ENCODE data around the gene PYY. TPM values are rescaled to one million over a fixed set of nuclear protein-coding genes. Genes with fewer than 3 reads are reported as not detected.

PYY gene
- polyA plus RNA-seq, 3 donors, result not detected

DNA sequence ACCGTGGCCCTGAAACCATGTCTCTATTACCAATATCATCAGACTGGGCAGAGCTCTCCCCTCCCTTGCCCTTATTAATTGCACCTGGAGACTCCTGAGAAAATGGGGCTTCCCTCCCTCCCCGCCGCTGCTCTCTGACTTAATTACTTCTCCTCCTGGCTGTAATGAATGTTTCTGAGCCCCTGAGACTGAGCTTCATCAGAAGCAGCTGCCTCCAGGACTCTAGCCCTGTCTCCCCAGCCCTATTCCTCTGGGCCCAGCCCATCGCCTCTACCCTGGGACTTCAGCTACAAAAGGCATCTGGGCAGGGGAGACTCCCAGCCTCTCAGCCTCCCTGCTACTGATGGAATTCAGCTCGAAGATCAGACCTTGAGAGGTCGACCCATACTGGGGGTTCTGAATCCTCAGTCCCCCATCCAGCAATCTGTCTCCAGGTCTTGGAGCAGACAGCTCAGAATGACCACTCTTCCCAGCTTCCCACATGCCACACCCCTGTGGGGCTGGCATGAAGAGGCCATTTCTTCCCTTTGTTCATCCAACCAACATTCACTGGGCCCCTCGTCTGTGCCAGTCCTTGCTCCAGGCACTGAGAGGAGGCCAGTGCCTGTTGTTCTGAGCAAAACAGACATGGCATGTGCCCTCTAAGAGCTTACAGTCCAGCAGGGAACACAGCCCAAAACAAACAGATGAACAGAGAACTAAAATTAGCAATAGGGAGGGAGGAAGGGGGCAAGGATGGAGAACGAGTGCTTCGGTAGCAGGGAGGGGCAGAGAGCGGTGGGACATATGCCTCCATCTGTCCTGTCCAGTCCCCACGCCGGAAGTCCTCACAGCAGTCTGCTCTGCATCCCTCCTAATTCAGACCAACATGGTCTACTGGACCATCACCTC, 33.6 kb upstream of the PYY start:
- H3K4me3 Mint-ChIP-seq, result no peak overlapping the region

DNA sequence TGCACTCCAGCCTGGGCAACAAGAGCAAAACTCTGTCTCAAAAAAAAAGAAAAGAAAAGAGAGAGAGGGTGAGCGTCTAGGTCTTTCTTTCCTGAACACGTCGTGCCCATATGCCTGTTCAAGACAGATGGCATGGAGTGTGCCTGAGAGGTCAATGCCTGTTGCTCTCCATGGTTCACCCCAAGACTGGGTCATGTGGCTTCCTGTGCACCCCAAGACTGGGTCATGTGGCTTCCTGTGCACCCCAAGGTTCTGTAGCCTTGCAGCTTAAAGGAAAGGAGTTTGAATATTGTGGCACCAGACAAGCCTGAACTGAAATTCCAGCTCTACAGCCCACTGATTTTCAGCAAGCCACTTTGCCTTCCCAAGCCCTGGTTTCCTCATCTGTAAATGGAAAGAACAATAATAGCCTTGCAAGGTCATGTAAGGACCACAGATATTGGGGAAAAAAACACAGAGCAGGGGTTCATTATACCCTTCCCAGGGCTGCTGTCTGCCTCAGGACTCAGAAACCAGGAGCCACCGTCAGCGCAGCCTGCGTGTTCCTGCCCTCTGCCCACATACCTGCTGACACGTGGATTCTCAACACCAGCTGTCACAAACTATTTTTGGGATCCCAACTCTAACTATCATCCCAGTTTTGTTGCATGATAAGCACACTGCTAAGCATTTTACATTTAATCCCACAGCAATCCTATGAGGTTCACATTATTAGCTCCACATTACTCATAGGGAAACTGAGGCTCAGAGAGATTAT, 32.7 kb upstream of the PYY start:
- H3K27me3 Mint-ChIP-seq (ENCODE audit: low read depth in 3 of 3), result peaks cover 47 to 74% (median 61%) of the 10 kb centered on the region in 3 donors
- DNase-seq, result no peak
- 87% methylated on average over 7 of the region's 7 CpGs for WGBS (ENCODE audit: insufficient coverage)

More for the DNA sequence above, 33.6 kb upstream of the PYY start:
- peak overlapping the region in 1 of 7 donors; percentile 58 for H3K27ac Mint-ChIP-seq
- H3K4me1 Mint-ChIP-seq, result peaks cover 6% of the 10 kb centered on the region
- H2AFZ ChIP-seq (ENCODE audit: insufficient read depth, low read depth, low read length, poor library complexity, severe bottlenecking), result no peak overlapping the region
- TF ChIP-seq, protein P1, sequence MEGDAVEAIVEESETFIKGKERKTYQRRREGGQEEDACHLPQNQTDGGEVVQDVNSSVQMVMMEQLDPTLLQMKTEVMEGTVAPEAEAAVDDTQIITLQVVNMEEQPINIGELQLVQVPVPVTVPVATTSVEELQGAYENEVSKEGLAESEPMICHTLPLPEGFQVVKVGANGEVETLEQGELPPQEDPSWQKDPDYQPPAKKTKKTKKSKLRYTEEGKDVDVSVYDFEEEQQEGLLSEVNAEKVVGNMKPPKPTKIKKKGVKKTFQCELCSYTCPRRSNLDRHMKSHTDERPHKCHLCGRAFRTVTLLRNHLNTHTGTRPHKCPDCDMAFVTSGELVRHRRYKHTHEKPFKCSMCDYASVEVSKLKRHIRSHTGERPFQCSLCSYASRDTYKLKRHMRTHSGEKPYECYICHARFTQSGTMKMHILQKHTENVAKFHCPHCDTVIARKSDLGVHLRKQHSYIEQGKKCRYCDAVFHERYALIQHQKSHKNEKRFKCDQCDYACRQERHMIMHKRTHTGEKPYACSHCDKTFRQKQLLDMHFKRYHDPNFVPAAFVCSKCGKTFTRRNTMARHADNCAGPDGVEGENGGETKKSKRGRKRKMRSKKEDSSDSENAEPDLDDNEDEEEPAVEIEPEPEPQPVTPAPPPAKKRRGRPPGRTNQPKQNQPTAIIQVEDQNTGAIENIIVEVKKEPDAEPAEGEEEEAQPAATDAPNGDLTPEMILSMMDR (IDR thresholded peaks at IDR 0.05), result no peak
- DNase-seq, result no peak
- intact Hi-C loops (cut with micrococcal nuclease), result no loop called here
- no peak overlapping the region for H3K27ac ChIP-seq (ENCODE audit: low read depth in 1 of 2, low read length in 2 of 2)
- H3K4me2 ChIP-seq (replicated peaks; ENCODE audit: extremely low read depth, low read length, poor library complexity, severe bottlenecking), result no peak overlapping the region
- WGBS (ENCODE audit: insufficient coverage), result 83% methylated on average over 8 of the region's 12 CpGs
- no peaks in the 10 kb centered on the region for H4K20me1 ChIP-seq (ENCODE audit: insufficient read depth, low read length)
- peaks cover 0 to 5% (median 0%) of the 10 kb centered on the region in 7 donors for H3K9me3 Mint-ChIP-seq
- peaks cover 26 to 49% of the 10 kb centered on the region in 2 donors for H3K27me3 ChIP-seq (ENCODE audit: control insufficient read depth in 2 of 2, insufficient read depth in 2 of 2, low read length in 2 of 2)
- no peaks in the 10 kb centered on the region for H3K36me3 Mint-ChIP-seq
- H3K4me1 ChIP-seq (ENCODE audit: control insufficient read depth in 1 of 2, insufficient read depth in 2 of 2, low read length in 2 of 2), result peaks cover 4 to 9% of the 10 kb centered on the region in 2 donors
- H3K4me3 ChIP-seq (replicated peaks in 1 of 3; ENCODE audit: low read depth in 2 of 3, low read length in 3 of 3), result no peak overlapping the region
- no peaks in the 10 kb centered on the region for H3K36me3 ChIP-seq (replicated peaks in 1 of 2; ENCODE audit: control insufficient read depth in 1 of 2, insufficient read depth in 2 of 2, low read length in 2 of 2)
- peaks cover 41 to 71% (median 55%) of the 10 kb centered on the region in 3 donors for H3K27me3 Mint-ChIP-seq (ENCODE audit: low read depth in 3 of 3)
- no peak overlapping the region for H3K9ac ChIP-seq (ENCODE audit: insufficient read depth, low read length, poor library complexity, severe bottlenecking)
- H3K9me3 ChIP-seq (replicated peaks in 1 of 2; ENCODE audit: control insufficient read depth in 1 of 2, insufficient read depth in 1 of 2, low read length in 2 of 2), result peaks cover 0 to 5% of the 10 kb centered on the region in 2 donors
- H3K79me2 ChIP-seq (ENCODE audit: insufficient read depth, low read length), result no peaks in the 10 kb centered on the region

More for the DNA sequence above, 32.7 kb upstream of the PYY start:
- Histone ChIP-seq H3K27ac (ENCODE audit: low read depth in 1 of 2, low read length in 2 of 2) (no peak overlapping the region), H3K27me3 (ENCODE audit: control insufficient read depth in 2 of 2, insufficient read depth in 2 of 2, low read length in 2 of 2) (peaks cover 31 to 58% of the 10 kb centered on the region in 2 donors), H3K36me3 (replicated peaks in 1 of 2; ENCODE audit: control insufficient read depth in 1 of 2, insufficient read depth in 2 of 2, low read length in 2 of 2) (no peaks in the 10 kb centered on the region), H3K4me2 (replicated peaks; ENCODE audit: extremely low read depth, low read length, poor library complexity, severe bottlenecking) (no peak overlapping the region), H3K4me1 (ENCODE audit: control insufficient read depth in 1 of 2, insufficient read depth in 2 of 2, low read length in 2 of 2) (peaks cover 4 to 9% of the 10 kb centered on the region in 2 donors), H4K20me1 (ENCODE audit: insufficient read depth, low read length) (no peaks in the 10 kb centered on the region), H3K9me3 (replicated peaks in 1 of 2; ENCODE audit: control insufficient read depth in 1 of 2, insufficient read depth in 1 of 2, low read length in 2 of 2) (peaks cover 0 to 5% of the 10 kb centered on the region in 2 donors), H3K4me3 (replicated peaks in 1 of 3; ENCODE audit: low read depth in 2 of 3, low read length in 3 of 3) (no peak overlapping the region), H3K9ac (ENCODE audit: insufficient read depth, low read length, poor library complexity, severe bottlenecking) (no peak overlapping the region), H2AFZ (ENCODE audit: insufficient read depth, low read depth, low read length, poor library complexity, severe bottlenecking) (no peak overlapping the region), H3K79me2 (ENCODE audit: insufficient read depth, low read length) (no peaks in the 10 kb centered on the region)
- H3K4me1 Mint-ChIP-seq, result peaks cover 6% of the 10 kb centered on the region
- TF ChIP-seq, protein P1 (IDR thresholded peaks at IDR 0.05), result no peak
- H3K27ac Mint-ChIP-seq, result no peak overlapping the region
- no peaks in the 10 kb centered on the region for H3K36me3 Mint-ChIP-seq
- H3K9me3 Mint-ChIP-seq, result peaks cover 0 to 6% (median 0%) of the 10 kb centered on the region in 7 donors
- intact Hi-C loops (cut with micrococcal nuclease), result no loop called here
- no peak overlapping the region for H3K4me3 Mint-ChIP-seq
